HTERT RPE-1 (cell line): ENCODE results near the gene INO80.
"Not testable (repeated sequence)": the region's sequence is repeated elsewhere in the genome, so short reads cannot be mapped to it uniquely, and the experiment has no call there.

Experiments used
- in situ Hi-C: fragments of 300-500 bp; cut with MboI; formaldehyde crosslinking; loops from 4 replicates; pipeline ENCODE4 v1.14.3; 2020; ENCODE audit warnings: low sequenced_read_pairs

The INO80 gene, protein sequence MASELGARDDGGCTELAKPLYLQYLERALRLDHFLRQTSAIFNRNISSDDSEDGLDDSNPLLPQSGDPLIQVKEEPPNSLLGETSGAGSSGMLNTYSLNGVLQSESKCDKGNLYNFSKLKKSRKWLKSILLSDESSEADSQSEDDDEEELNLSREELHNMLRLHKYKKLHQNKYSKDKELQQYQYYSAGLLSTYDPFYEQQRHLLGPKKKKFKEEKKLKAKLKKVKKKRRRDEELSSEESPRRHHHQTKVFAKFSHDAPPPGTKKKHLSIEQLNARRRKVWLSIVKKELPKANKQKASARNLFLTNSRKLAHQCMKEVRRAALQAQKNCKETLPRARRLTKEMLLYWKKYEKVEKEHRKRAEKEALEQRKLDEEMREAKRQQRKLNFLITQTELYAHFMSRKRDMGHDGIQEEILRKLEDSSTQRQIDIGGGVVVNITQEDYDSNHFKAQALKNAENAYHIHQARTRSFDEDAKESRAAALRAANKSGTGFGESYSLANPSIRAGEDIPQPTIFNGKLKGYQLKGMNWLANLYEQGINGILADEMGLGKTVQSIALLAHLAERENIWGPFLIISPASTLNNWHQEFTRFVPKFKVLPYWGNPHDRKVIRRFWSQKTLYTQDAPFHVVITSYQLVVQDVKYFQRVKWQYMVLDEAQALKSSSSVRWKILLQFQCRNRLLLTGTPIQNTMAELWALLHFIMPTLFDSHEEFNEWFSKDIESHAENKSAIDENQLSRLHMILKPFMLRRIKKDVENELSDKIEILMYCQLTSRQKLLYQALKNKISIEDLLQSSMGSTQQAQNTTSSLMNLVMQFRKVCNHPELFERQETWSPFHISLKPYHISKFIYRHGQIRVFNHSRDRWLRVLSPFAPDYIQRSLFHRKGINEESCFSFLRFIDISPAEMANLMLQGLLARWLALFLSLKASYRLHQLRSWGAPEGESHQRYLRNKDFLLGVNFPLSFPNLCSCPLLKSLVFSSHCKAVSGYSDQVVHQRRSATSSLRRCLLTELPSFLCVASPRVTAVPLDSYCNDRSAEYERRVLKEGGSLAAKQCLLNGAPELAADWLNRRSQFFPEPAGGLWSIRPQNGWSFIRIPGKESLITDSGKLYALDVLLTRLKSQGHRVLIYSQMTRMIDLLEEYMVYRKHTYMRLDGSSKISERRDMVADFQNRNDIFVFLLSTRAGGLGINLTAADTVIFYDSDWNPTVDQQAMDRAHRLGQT (N-terminal part only)

DNA sequence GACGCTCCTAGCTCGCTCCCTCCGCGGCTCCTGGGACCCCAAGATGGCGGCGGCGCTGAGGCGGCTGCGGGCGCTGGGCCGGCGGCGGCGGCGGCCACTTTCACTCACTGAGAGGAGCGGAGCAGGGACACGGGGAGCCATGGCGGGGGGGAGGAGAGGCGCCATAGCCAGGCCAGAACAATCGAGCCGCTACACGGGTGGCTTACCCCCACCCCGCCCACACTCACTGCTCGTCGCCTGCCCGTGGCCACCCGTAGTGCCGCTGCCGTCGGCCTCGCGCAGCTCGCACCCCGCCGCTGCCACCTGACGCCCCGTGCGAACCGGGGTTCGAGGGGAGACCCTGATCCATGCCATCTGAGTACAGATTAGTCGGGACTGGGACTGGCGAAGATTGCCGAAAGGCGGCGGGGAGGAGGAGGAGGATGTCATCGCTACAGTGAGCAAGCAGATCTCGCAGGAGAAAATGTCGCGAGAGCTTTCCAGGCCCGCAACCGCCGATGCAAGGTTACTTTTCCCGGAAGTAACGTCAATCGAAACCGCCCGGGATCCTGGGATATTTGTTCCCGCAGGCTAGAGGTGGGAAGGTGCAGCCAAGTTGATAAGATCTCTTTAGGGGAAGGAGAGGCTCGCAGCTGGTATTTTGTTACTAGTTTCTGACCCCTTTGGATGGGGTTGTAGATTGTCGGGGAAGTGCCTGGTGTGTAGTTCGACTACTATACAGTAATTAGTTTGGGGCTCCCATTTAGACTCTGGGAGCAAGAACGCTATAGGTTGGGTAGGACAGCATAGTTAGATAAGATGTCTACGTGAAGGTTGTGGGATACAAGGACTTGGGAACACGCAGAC lies at the start of gene INO80:
INO80 (minus strand) TSS at position 165 of the 846 bp plus-strand sequence. CDS start 19,970 bp downstream, outside the sequence.
- in situ Hi-C loops, result no loop called here

DNA sequence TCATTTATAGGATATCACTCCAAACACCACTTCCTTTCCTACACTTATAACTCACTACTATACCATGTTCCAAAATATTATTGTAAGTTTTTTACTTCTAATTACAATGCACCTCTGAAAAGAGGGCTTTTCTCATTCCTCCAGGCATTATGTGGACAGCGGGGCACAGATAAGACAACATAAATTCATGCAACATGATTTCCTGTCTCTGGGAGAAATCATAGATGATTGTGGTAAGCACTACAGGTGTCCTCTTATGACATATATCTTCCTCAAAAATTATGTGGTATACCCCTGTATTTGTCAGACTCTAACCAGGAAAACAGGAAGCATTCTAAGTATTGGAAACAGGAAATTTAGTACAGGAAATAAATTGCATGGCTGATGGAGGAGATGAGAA lies 45.7 kb upstream of the INO80 start:
- in situ Hi-C loops, result no loop called here

DNA sequence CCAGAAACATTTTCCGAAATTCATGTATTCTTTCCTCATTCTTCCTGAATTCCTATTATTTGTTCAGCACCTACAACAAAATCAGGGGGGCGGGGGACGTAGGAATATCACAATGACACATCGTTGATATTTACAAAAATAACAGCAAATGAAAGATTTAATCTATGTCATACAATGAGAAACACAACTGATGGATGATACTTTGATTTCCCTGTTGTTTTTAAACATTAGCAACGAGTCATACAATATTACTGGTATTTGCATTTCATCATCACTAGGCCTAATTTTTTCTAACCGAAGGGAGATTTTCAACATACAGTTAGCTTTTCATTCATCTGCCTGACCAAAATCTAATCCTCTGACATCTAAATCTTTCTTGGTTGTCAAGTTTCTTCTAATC lies 45.3 kb upstream of the INO80 start:
- in situ Hi-C loops, result no loop called here

DNA sequence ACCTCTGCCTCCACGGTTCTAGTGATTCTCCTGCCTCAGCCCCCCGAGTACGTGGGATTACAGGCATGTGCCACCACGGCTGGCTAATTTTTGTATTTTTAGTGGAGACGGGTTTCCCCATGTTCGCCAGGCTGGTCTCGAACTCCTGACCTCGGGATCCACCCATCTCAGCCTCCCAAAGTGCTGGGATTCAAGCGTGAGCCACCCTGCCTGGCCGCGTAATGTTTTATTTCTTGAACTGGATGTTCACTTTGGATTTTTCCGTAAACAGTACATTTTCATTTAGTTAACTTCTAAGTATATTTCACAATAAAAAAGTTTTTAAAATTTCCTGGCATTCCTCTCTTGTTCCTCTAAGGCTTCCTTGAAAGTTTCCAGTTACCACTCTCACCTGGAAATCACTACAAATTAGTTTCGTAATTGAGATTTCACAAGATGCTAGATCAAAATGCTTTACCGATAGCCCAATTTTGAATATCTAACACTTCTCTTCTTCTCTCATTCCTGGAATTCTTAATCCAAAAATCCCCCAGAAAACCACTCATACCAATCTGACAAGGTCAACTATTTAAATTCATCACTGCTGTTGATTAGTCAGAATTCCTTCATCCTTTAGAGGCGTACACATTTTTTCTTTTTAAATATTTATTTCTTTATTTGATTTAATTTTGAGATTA lies 44.7 kb upstream of the INO80 start:
- in situ Hi-C loops, result no loop called here

DNA sequence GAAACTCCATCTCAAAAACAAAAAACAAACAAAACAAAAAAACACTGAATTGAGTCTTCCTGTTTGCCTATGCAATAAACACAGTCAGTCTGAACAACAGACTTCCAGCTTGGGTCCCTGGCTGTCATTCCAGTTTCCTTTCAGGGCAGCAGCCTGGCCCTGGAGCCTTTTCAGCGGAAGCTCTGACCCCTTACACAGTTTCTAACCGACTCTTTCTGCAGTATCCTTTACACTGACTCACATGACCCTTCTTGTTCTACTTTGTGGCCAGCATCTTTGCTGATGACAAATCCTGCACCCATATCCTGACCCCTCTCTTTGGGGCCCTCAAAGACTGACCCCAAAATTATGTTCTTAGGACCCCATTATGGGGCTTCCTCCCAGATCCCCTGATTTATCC lies 38.3 kb upstream of the INO80 start:
- in situ Hi-C loops, result no loop called here

DNA sequence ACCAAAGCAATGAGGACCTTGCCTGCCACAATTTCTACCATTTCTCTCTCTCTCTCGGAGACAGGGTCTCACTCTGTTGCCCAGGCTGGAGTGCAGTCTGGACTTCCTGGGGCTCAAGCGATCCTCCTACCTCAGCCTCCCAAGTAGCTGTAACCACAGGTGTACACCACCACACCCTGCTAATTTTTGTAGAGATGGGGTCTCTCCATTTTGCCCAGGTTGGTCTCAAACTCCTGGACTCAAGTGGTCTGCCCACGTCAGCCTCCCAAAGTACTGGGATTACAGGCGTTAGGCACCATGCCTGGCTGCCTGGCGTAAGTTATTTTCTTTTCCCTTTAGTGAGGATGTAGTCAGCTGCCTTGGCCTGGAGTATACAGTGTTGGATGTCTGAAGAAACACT lies 37.7 kb upstream of the INO80 start:
- in situ Hi-C loops, result no loop called here

DNA sequence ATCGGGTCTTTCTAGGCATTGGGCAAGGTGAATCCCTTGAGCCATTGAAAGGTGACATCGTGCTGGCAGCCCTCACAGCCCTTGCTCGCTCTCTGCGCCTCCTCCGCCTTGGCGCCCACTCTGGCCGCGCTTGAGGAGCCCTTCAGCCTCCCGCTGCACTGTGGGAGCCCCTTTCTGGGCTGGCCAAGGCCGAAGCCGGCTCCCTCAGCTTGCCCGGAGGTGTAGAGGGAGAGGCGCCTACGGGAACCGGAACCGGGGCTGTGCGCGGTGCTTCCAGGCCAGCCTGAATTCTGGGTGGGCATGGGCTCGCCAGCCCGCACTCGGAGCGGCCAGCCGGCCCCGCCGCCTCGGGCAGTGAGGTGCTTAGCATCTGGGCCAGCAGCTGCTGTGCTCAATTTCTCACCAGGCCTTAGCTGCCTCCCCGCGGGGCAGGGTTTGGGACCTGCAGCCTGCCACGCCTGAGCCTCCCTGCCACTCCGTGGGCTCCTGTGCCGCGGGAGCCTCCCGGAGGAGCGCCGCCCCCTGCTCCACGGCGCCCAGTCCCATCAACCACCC lies 35.4 kb upstream of the INO80 start:
- in situ Hi-C loops, result no loop called here

DNA sequence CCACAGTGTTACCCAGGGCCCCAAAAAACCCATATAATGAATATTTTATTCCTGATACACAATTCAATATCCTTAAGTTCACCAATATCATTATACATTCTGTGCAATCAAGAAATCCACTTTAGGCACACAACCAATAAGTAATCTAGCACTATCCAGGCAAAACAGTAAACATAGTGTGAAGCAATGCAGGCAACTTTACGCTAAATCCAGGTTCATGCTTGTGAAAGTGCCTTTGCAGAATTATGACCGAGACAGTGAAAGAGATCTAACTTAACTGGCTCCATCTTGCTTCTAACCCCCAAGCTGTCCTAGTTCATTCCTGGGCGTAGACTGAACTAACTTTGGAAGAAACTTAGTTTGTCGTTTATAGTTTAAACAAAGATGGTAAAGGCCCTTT lies 34.2 kb upstream of the INO80 start:
- in situ Hi-C loops, result no loop called here

DNA sequence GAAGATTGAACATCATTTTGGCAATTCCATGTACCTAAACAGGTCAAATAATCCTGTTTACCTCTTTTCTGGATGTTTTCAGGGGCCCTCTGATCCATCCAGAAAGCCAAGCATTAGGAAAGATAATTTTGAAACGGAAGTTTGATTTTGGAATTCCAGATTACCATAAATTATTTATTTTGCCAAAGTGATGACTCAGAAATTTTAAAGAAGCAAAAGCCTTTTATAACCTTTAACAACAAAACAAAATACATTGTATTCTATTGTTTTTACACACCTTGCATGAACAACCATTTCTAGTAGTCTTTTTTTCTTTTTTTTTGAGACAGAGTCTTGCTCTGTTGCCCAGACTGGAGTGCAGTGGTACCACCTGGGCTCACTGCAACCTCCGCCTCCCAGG lies 32.0 kb upstream of the INO80 start:
- in situ Hi-C loops, result no loop called here

DNA sequence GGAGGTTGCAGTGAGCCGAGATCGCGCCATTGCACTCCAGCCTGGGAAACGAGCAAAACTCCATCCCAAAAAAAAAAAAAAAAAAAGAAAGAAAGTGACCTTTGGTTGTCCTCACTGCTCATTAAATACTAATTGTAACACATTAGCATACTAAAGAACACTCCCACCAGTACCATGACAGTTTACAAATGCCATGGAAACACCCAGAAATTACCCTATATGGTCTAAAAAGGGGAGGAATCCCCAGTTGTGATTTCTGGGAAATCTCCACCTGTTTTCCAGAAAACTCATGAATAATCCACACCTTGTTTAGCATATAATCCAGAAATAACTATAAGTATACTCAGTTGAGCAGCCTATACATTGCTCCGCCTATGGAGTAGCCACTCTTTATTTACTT lies 23.5 kb upstream of the INO80 start:
- in situ Hi-C loops, result no loop called here

DNA sequence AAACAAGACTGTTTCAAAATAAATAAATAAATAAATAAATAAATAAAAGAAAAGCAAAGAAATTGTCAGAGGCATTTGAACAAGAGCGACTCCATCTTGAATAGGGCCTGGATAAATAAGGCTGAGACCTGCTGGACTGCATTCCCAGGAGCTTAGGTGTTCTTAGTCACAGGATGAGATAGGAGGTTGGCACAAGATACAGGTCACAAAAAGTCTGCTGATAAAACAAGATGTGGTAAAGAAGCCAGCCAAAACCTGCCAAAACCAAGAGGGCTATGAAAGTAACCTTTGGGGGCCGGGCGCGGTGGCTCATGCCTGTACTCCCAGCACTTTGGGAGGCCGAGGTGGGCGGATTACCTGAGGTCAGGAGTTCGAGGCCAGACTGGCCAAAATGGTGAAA lies 23.0 kb upstream of the INO80 start:
- in situ Hi-C loops, result not testable (repeated sequence)

DNA sequence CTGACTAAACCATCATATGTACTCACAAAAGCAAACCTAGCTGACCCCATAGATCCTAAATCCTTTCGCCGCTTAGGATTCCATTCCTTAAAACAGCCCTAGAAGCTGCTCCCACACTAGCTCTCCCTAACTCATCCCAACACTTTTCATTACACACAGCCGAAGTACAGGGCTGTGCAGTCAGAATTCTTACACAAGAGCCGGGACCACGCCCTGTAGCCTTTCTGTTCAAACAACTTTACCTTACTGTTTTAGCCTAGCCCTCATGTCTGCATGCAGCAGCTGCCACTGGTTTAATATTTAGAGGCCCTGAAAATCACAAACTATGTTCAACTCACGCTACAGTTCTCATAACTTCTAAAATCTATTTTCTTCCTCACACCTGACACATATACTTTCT lies 19.5 kb upstream of the INO80 start:
- in situ Hi-C loops, result not testable (repeated sequence)

DNA sequence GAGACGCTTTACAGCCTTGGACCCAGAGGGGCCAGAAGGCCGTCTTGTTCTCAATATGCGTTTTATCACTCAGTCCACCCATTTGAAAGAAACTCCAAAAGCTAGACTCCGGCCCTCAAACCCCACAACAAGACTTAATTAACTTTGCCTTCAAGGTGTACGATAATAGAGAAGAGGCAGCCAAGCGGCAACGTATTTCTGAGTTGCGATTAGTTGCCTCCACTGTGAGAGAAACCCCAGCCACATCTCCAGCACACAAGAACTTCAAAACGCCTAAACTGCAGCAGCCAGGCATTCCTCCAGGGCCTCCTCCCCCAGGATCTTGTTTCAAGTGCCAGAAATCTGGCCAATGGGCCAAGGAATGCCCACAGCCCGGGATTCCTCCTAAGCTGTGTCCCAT lies 17.4 kb upstream of the INO80 start:
- in situ Hi-C loops, result no loop called here

DNA sequence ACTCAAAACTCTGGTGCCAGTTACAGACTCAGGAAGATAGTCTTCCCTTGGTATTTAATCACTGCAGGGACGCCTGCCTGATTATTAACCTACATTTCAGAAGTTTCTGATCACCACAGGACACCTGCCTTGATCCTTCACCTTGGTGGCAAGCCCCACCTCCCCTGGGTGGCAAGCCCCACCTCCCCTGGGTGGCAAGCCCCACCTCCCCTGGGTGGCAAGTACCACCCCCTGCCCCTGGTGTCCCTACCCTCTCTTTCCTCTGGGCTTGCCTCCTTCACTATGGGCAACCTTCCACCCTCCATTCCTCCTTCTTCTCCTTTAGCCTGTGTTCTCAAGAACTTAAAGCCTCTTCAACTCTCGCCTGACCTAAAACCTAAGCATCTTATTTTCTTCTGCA lies 16.0 kb upstream of the INO80 start:
- in situ Hi-C loops, result not testable (repeated sequence)

DNA sequence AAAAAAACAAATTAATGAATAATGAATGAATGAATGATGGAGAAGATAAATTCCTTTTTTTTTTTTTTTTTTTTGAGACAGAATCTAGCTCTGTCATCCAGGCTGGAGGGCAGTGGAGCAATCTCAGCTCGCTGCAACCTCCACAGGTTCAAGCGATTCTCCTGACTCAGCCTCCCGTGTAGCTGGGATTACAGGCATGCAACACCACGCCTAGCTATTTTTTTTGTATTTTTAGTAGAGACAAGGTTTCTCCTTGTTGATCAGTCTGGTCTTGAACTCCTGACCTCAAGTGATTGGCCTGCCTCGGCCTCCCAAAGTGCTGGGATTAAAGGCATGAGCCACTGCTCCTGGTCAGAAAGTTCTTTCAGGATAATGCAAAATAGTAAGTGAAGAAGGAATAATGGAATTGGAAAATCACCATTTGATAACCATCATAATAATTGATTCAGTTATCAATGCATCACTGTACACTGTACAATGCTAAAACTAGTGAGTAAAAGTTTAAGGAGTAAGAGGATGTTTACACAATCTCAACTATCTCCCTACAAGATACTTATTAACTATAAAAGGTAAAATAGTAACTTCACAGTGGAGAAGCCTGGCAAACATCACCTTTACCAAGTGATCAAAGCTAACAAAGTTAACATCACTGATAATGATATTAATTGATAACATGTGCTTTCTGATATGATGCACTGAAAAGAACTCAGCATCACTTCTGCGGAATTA lies 12.3 kb upstream of the INO80 start:
- in situ Hi-C loops, result no loop called here

DNA sequence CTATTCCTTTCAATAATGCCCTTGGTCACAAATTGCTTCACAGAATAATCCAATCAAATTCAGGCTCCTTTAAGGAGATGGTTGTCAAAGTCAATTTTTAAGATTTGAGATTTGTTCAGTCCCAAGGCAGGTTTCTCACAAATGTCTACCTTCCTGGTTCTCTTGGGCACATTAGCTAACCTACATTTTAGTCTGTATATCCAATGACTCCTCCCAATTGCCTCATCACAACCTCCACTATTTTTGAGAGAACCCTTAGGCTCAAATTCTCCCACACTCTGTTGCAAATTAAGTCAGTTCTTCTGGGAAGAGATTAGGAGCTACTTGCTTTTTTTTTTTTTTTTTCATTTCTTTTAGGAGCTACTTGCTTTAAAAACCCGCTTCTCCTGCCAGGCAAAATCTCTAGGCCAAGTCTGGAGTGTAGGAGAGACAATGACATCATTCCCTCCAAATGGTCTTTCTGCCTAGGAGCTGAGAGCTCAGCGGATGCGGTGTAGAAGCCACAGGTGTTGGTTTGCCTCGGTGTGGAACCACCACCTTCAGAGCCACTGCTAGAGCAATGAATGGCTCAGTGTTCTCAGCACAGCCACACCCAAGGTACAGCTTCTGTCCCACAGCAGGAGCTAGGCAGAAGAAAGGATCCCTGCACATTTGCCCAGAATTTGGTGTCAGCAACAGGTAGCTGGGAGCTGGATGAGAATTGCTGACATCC lies 10.0 kb upstream of the INO80 start:
- in situ Hi-C loops, result no loop called here

DNA sequence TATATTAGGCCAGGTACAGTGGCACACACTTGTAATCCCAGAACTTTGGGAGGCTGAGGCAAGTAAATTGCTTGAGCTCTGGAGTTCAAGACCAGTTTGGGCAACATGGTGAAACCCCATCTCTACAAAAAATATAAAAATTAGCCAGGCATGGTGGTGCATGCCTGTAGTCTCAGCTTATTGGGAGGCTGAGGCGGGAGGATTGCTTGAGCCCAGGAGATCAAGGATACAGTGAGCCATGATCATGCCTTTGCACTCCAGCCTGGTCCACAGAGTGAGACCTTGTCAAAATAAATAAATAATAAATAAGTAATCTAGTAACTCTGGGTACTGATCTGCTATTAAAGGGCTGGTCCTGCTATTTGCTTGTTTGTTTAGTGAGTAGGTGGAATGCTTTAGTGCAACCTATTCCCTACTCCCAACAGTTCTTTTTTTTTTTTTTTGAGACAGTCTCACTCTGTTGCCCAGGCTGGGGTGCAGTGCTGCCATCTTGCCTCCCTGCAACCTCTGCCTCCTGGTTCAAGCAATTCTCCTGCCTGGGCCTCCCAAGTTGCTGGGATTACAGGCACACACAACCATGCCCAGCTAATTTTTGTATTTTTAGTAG lies 9.1 kb upstream of the INO80 start:
- in situ Hi-C loops, result no loop called here

DNA sequence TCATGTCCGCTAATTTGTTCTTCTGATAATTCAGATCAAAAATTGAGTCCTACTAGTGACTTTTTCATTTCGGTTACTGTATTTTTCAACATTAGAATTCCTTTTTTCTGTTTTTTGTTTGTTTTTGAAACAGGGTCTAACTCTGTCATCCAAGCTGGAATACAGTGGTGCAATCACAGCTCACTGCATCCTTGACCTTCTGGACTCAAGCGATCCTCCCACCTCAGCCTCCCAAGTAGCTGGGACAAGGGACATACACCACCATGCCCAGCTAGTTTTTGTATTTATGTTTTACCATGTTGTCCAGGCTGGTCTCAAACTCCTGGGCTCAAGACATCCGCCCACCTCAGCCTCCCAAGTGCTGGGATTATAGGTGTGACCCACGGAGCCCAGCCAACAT lies 8.0 kb upstream of the INO80 start:
- in situ Hi-C loops, result no loop called here
